T-helper 17 cell (primary cell): ENCODE results near the gene SPAG16. TPM values are rescaled to one million over a fixed set of nuclear protein-coding genes. Genes with fewer than 3 reads are reported as not detected.

Experiments
- ATAC-seq: fragments of 150-1000 bp; cut with Tn5 transposase; 2 replicates; pipeline ENCODE4 v1.10.0; 2021; ENCODE audit warnings: mild to moderate bottlenecking, moderate library complexity
- DNase-seq, 3 donors: peaks; one replicate each; pipeline versions ENCODE4 v3.0.0 to v3.0.0-alpha.2; 2020 to 2021
- H3K9me3 ChIP-seq: one replicate; pipeline ENCODE4 v1.7.0; 2013; ENCODE audit warnings: low read length, mild to moderate bottlenecking; ENCODE audit not compliant: control insufficient read depth, poor library complexity, severe bottlenecking
- H3K27ac Mint-ChIP-seq: one replicate; pipeline ENCODE4 v1.8.0; 2022; ENCODE audit warnings: mild to moderate bottlenecking, moderate library complexity, mixed read lengths
- H3K27me3 Mint-ChIP-seq: one replicate; pipeline ENCODE4 v1.8.0; 2022; ENCODE audit warnings: mixed read lengths
- H3K36me3 Mint-ChIP-seq: one replicate; pipeline ENCODE4 v1.8.0; 2022; ENCODE audit warnings: low read depth, mixed read lengths
- H3K4me1 Mint-ChIP-seq: one replicate; pipeline ENCODE4 v1.8.0; 2022; ENCODE audit warnings: mild to moderate bottlenecking, mixed read lengths
- H3K4me3 Mint-ChIP-seq: one replicate; pipeline ENCODE4 v1.8.0; 2022; ENCODE audit warnings: mild to moderate bottlenecking, moderate library complexity, mixed read lengths
- total RNA-seq, 4 donors: library from RNA in 2 of 4; stranded (reverse) in 2 of 4; gene quantifications; one replicate each; pipeline ENCODE4 v1.2.3 and lab custom pipeline; 2022 to 2026

The SPAG16 gene
- total RNA-seq, 2 donors from 2014 or later: 4.1 to 5.1 TPM

GRCh38 chr2:214261683-214262082 is 977.4 kb downstream of the SPAG16 start:
- H3K9me3 ChIP-seq: no peaks in the 10 kb centered on the region
- DNase-seq (no peak), ATAC-seq (no peak)
- H3K4me3 Mint-ChIP-seq: no peak overlapping the region
- H3K4me1 Mint-ChIP-seq: no peaks in the 10 kb centered on the region
- no peaks in the 10 kb centered on the region for H3K27me3 Mint-ChIP-seq
- no peak overlapping the region for H3K27ac Mint-ChIP-seq
- H3K36me3 Mint-ChIP-seq: no peaks in the 10 kb centered on the region

DNA sequence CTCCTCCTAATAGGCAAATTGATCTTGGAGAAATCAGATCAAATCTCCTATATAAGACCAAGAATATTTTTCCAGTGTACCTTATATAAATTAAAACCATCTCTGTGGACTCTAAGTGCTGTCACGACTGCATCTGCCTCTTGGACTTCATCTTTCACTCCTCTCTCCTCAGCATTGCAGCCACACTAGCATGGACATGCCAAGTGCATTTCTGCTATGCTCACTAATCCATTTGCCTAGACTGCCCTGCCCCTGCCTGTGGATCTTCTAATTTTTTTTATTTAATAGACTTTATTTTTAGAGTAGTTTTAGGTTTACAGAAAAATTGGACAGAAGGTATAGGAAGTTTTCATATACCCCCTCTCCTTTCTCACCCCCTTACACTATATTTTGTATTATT is 979.9 kb downstream of the SPAG16 start:
- no peaks in the 10 kb centered on the region for H3K9me3 ChIP-seq
- Mint-ChIP-seq H3K27me3 (no peaks in the 10 kb centered on the region), H3K27ac (no peak overlapping the region), H3K4me1 (no peaks in the 10 kb centered on the region), H3K4me3 (no peak overlapping the region), H3K36me3 (no peaks in the 10 kb centered on the region)
- ATAC-seq (no peak), DNase-seq (no peak)

- H3K4me1 Mint-ChIP-seq: no peaks in the 10 kb centered on the region
- H3K36me3 Mint-ChIP-seq: no peaks in the 10 kb centered on the region
- no peaks in the 10 kb centered on the region for H3K27me3 Mint-ChIP-seq
- no peak overlapping the region for H3K4me3 Mint-ChIP-seq
- H3K27ac Mint-ChIP-seq: no peak overlapping the region
- H3K9me3 ChIP-seq: no peaks in the 10 kb centered on the region
- ATAC-seq: no peak
- DNase-seq: no peak
Observed at GRCh38 chr2:214265991-214266489, 981.8 kb downstream of the SPAG16 start.

GRCh38 chr2:214277880-214278279 is 993.6 kb downstream of the SPAG16 start:
- H3K4me1 Mint-ChIP-seq: no peaks in the 10 kb centered on the region
- H3K36me3 Mint-ChIP-seq: no peaks in the 10 kb centered on the region
- no peaks in the 10 kb centered on the region for H3K27me3 Mint-ChIP-seq
- no peak for DNase-seq
- no peak for ATAC-seq
- no peak overlapping the region for H3K4me3 Mint-ChIP-seq
- H3K9me3 ChIP-seq: no peaks in the 10 kb centered on the region
- H3K27ac Mint-ChIP-seq: no peak overlapping the region

- no peaks in the 10 kb centered on the region for H3K36me3 Mint-ChIP-seq
- no peaks in the 10 kb centered on the region for H3K27me3 Mint-ChIP-seq
- H3K9me3 ChIP-seq: no peaks in the 10 kb centered on the region
- no peak for DNase-seq
- no peaks in the 10 kb centered on the region for H3K4me1 Mint-ChIP-seq
- no peak overlapping the region for H3K4me3 Mint-ChIP-seq
- no peak overlapping the region for H3K27ac Mint-ChIP-seq
- no peak for ATAC-seq
Observed at GRCh38 chr2:214286011-214286410, 1001.7 kb downstream of the SPAG16 start.

GRCh38 chr2:214293593-214293992 is 1009.3 kb downstream of the SPAG16 start:
- peaks cover 6% of the 10 kb centered on the region for H3K9me3 ChIP-seq
- Mint-ChIP-seq H3K36me3 (no peaks in the 10 kb centered on the region), H3K4me3 (no peak overlapping the region), H3K27me3 (no peaks in the 10 kb centered on the region), H3K4me1 (no peaks in the 10 kb centered on the region), H3K27ac (no peak overlapping the region)
- ATAC-seq: no peak
- DNase-seq: no peak

DNA sequence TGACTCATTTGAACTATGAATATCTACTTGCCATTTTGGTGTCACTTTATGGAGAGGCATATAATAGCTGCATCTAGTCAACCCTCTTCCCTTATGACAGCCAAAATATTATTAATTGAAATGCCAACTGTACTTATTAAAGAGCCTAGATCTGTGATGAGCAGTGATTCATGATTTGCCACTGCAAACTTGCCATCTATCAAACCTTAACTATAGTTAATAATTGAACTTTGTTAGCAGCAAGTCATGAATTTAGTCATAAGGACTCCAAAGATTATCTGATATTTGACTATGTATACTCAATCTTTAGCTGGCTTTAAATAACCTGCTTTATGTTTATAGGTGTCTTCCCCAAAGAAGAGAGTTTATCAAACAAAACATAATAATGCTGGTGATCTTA is 1010.2 kb downstream of the SPAG16 start:
- no peak overlapping the region for H3K27ac Mint-ChIP-seq
- no peaks in the 10 kb centered on the region for H3K36me3 Mint-ChIP-seq
- no peak for DNase-seq
- peaks cover 6% of the 10 kb centered on the region for H3K9me3 ChIP-seq
- no peaks in the 10 kb centered on the region for H3K4me1 Mint-ChIP-seq
- H3K27me3 Mint-ChIP-seq: no peaks in the 10 kb centered on the region
- ATAC-seq: no peak
- no peak overlapping the region for H3K4me3 Mint-ChIP-seq

GRCh38 chr2:214297423-214297822 is 1013.2 kb downstream of the SPAG16 start:
- no peak overlapping the region for H3K4me3 Mint-ChIP-seq
- DNase-seq (no peak), ATAC-seq (no peak)
- H3K9me3 ChIP-seq: peaks cover 6% of the 10 kb centered on the region
- H3K4me1 Mint-ChIP-seq: no peaks in the 10 kb centered on the region
- no peak overlapping the region for H3K27ac Mint-ChIP-seq
- no peaks in the 10 kb centered on the region for H3K36me3 Mint-ChIP-seq
- no peaks in the 10 kb centered on the region for H3K27me3 Mint-ChIP-seq

DNA sequence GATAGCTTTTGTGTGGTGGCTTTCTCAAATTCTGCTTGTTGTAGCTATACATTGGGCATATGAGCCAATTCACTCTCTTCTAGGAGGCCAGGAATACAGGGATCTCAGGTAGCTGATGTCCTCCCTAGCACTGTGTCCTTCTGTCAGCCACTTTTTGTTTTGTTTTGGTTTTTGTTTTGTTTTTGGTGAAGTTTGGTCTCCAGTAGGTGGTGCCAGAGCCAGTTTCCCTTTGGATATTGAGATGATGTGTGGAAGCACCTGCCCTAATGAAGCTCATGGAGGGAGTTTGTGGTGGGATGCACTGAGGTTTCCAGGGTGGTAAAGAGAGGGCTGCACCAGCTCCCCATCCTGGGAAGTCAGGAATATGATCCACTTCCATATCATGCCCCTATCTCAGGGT is 1026.1 kb downstream of the SPAG16 start:
- Mint-ChIP-seq H3K4me3 (no peak overlapping the region), H3K4me1 (no peaks in the 10 kb centered on the region), H3K27me3 (no peaks in the 10 kb centered on the region), H3K27ac (no peak overlapping the region), H3K36me3 (no peaks in the 10 kb centered on the region)
- H3K9me3 ChIP-seq: no peaks in the 10 kb centered on the region
- no peak for DNase-seq
- ATAC-seq: no peak

- Mint-ChIP-seq H3K27ac (no peak overlapping the region), H3K4me3 (no peak overlapping the region), H3K27me3 (no peaks in the 10 kb centered on the region), H3K4me1 (no peaks in the 10 kb centered on the region), H3K36me3 (no peaks in the 10 kb centered on the region)
- H3K9me3 ChIP-seq: no peaks in the 10 kb centered on the region
- DNase-seq (no peak), ATAC-seq (no peak)
Observed at GRCh38 chr2:214311031-214311533, 1026.8 kb downstream of the SPAG16 start.

GRCh38 chr2:214311931-214312749 is 1027.9 kb downstream of the SPAG16 start:
- ATAC-seq (no peak), DNase-seq (no peak)
- Mint-ChIP-seq H3K36me3 (no peaks in the 10 kb centered on the region), H3K4me1 (no peaks in the 10 kb centered on the region), H3K4me3 (no peak overlapping the region), H3K27me3 (no peaks in the 10 kb centered on the region), H3K27ac (no peak overlapping the region)
- H3K9me3 ChIP-seq: no peaks in the 10 kb centered on the region

GRCh38 chr2:214315324-214315723 is 1031.1 kb downstream of the SPAG16 start:
- no peak for DNase-seq
- no peaks in the 10 kb centered on the region for H3K27me3 Mint-ChIP-seq
- H3K27ac Mint-ChIP-seq: no peak overlapping the region
- no peak for ATAC-seq
- H3K4me3 Mint-ChIP-seq: no peak overlapping the region
- no peaks in the 10 kb centered on the region for H3K36me3 Mint-ChIP-seq
- no peaks in the 10 kb centered on the region for H3K4me1 Mint-ChIP-seq
- no peaks in the 10 kb centered on the region for H3K9me3 ChIP-seq

DNA sequence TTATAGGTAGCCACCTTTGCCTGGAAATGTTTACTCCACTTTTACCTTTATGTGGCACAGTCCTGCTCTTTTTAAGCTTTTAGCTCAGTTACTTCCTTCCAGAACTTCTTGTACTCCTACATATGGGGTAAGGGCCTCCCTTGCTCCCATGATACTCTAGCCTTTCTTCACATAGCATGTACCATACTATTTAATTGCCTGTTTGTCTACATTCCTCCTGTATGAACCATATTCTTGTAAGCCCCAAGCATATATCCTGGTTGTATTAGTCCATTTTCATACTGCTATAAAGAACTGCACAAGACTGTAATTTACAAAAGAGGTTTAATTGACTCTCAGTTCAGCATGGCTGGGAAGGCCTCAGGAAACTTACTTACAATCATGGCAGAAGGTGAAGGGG is 1035.9 kb downstream of the SPAG16 start:
- ATAC-seq: no peak
- no peaks in the 10 kb centered on the region for H3K27me3 Mint-ChIP-seq
- H3K36me3 Mint-ChIP-seq: no peaks in the 10 kb centered on the region

DNA sequence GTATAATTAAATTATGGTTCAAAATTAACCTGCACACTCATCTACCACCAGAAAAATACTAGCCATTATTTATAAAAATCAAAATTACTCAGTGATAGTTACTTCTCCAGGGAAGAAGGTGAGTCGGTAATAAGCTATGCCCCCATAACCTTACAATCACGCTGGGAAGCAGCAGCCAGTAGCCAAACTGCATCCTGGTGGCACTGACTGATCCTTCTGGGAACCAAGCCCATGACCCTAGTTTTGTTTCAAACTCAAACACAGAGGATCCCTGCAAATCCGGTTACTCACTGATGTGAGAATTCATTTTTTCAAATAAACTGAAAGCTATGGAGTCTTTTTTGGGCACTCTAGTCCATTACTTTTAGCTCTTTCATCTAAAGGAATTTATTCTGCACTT is 1038.4 kb downstream of the SPAG16 start:
- Mint-ChIP-seq H3K4me3 (no peak overlapping the region), H3K36me3 (no peaks in the 10 kb centered on the region), H3K4me1 (no peaks in the 10 kb centered on the region), H3K27ac (no peak overlapping the region), H3K27me3 (no peaks in the 10 kb centered on the region)
- no peak for DNase-seq
- H3K9me3 ChIP-seq: no peaks in the 10 kb centered on the region
- ATAC-seq: no peak

More for the DNA sequence above, 1035.9 kb downstream of the SPAG16 start:
- Mint-ChIP-seq H3K27ac (no peak overlapping the region), H3K4me1 (no peaks in the 10 kb centered on the region), H3K4me3 (no peak overlapping the region)
- no peak for DNase-seq
- H3K9me3 ChIP-seq: no peaks in the 10 kb centered on the region
